Measurements from ENCODE around the gene DUSP12.

DNA sequence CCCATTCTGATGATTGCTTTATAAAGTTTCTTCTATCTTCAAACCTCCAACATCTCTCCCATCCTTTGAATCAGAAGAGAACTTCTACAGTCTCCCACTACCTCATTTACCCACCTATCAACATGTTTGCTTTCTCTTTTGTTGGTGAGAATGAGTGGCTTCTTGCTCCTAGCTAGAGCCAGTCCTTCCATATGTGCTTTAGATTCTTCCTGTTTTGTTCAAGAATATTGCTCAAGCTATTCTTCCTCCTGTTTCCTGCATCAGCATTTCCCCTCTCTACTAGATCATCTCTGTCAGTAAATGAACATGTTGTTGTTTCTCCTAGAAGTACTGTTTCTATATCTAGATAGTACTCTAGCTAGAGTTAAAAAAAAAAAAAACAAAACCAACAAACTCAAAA is 22.8 kb downstream of the DUSP12 start:
- TF ChIP-seq NR3C1 (CRISPR knock-in tag; conservative IDR thresholded peaks at IDR 0.05; ENCODE audit: low read depth) (no peak), NR1H2 (CRISPR knock-in tag; IDR thresholded peaks at IDR 0.05) (no peak), JUN (CRISPR knock-in tag; IDR thresholded peaks at IDR 0.05) (no peak), CREM (CRISPR knock-in tag; IDR thresholded peaks at IDR 0.05) (no peak), PREB (CRISPR knock-in tag; IDR thresholded peaks at IDR 0.05; ENCODE audit: borderline replicate concordance) (no peak), TP53 (CRISPR knock-in tag; IDR thresholded peaks at IDR 0.05) (no peak)
- TF ChIP-seq, protein P1, sequence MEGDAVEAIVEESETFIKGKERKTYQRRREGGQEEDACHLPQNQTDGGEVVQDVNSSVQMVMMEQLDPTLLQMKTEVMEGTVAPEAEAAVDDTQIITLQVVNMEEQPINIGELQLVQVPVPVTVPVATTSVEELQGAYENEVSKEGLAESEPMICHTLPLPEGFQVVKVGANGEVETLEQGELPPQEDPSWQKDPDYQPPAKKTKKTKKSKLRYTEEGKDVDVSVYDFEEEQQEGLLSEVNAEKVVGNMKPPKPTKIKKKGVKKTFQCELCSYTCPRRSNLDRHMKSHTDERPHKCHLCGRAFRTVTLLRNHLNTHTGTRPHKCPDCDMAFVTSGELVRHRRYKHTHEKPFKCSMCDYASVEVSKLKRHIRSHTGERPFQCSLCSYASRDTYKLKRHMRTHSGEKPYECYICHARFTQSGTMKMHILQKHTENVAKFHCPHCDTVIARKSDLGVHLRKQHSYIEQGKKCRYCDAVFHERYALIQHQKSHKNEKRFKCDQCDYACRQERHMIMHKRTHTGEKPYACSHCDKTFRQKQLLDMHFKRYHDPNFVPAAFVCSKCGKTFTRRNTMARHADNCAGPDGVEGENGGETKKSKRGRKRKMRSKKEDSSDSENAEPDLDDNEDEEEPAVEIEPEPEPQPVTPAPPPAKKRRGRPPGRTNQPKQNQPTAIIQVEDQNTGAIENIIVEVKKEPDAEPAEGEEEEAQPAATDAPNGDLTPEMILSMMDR (IDR thresholded peaks at IDR 0.05): no peak
- TF ChIP-seq, protein P2, sequence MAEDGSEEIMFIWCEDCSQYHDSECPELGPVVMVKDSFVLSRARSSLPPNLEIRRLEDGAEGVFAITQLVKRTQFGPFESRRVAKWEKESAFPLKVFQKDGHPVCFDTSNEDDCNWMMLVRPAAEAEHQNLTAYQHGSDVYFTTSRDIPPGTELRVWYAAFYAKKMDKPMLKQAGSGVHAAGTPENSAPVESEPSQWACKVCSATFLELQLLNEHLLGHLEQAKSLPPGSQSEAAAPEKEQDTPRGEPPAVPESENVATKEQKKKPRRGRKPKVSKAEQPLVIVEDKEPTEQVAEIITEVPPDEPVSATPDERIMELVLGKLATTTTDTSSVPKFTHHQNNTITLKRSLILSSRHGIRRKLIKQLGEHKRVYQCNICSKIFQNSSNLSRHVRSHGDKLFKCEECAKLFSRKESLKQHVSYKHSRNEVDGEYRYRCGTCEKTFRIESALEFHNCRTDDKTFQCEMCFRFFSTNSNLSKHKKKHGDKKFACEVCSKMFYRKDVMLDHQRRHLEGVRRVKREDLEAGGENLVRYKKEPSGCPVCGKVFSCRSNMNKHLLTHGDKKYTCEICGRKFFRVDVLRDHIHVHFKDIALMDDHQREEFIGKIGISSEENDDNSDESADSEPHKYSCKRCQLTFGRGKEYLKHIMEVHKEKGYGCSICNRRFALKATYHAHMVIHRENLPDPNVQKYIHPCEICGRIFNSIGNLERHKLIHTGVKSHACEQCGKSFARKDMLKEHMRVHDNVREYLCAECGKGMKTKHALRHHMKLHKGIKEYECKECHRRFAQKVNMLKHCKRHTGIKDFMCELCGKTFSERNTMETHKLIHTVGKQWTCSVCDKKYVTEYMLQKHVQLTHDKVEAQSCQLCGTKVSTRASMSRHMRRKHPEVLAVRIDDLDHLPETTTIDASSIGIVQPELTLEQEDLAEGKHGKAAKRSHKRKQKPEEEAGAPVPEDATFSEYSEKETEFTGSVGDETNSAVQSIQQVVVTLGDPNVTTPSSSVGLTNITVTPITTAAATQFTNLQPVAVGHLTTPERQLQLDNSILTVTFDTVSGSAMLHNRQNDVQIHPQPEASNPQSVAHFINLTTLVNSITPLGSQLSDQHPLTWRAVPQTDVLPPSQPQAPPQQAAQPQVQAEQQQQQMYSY (CRISPR knock-in tag; IDR thresholded peaks at IDR 0.05): no peak
